Astrocyte (in vitro differentiated cells and primary cell): ENCODE results near the gene CFAP20. TPM values are rescaled to one million over a fixed set of nuclear protein-coding genes. Genes with fewer than 3 reads are reported as not detected.

ENCODE experiments used
- DNase-seq: peaks from one replicate; pipeline ENCODE4 v3.0.0-alpha.2; 2010; ENCODE audit warnings: low read depth
- FAIRE-seq: peaks from 2 replicates; lab custom pipeline; 2011; peaks lifted over from hg19 to GRCh38; lab: Jason Lieb, UNC
- H2AFZ ChIP-seq: 2 replicates; pipeline ENCODE4 v1.6.0; 2012; ENCODE audit warnings: low read depth, low read length, inconsistent platforms
- H3K27ac ChIP-seq: 2 replicates; pipeline ENCODE4 v1.5.1; 2011; ENCODE audit warnings: low read depth, low read length, inconsistent platforms
- H3K27me3 ChIP-seq: 2 replicates; pipeline ENCODE4 v1.6.0; 2011; ENCODE audit warnings: low read length, inconsistent platforms; ENCODE audit not compliant: insufficient read depth
- H3K36me3 ChIP-seq: 2 replicates; pipeline ENCODE4 v1.5.1; 2011; ENCODE audit warnings: low read length, inconsistent platforms; ENCODE audit not compliant: insufficient read depth
- H3K4me1 ChIP-seq: 2 replicates; pipeline ENCODE4 v1.5.1; 2011; ENCODE audit warnings: low read length, inconsistent platforms; ENCODE audit not compliant: insufficient read depth
- H3K4me2 ChIP-seq: 2 replicates; pipeline ENCODE4 v1.6.0; 2012; ENCODE audit warnings: low read length, inconsistent platforms
- H3K4me3 ChIP-seq: 2 replicates; pipeline ENCODE4 v1.5.1; 2011; ENCODE audit warnings: low read depth, mild to moderate bottlenecking, low read length, inconsistent platforms; ENCODE audit not compliant: insufficient read depth
- H3K79me2 ChIP-seq: 2 replicates; pipeline ENCODE4 v1.6.0; 2012; ENCODE audit warnings: mild to moderate bottlenecking, low read length, inconsistent platforms; ENCODE audit not compliant: insufficient read depth
- H3K9ac ChIP-seq: 2 replicates; pipeline ENCODE4 v1.6.0; 2012; ENCODE audit warnings: mild to moderate bottlenecking, low read length, inconsistent platforms
- H3K9me3 ChIP-seq: 2 replicates; pipeline ENCODE4 v1.5.1; 2012; ENCODE audit warnings: low read depth, mild to moderate bottlenecking, low read length, inconsistent platforms; ENCODE audit not compliant: insufficient read depth
- H4K20me1 ChIP-seq: 2 replicates; pipeline ENCODE4 v1.6.0; 2012; ENCODE audit warnings: low read length, inconsistent platforms; ENCODE audit not compliant: insufficient read depth
- H3K27ac Mint-ChIP-seq: one replicate; pipeline ENCODE4 v1.8.0; 2021; ENCODE audit warnings: mild to moderate bottlenecking, mixed read lengths; ENCODE audit not compliant: unreplicated experiment
- H3K27me3 Mint-ChIP-seq: one replicate; pipeline ENCODE4 v1.8.0; 2021; ENCODE audit warnings: low read depth, mixed read lengths; ENCODE audit not compliant: unreplicated experiment
- H3K36me3 Mint-ChIP-seq: one replicate; pipeline ENCODE4 v1.8.0; 2021; ENCODE audit warnings: low read depth, mixed read lengths; ENCODE audit not compliant: unreplicated experiment
- H3K4me1 Mint-ChIP-seq: one replicate; pipeline ENCODE4 v1.8.0; 2021; ENCODE audit warnings: low read depth, mixed read lengths; ENCODE audit not compliant: unreplicated experiment
- H3K4me3 Mint-ChIP-seq: one replicate; pipeline ENCODE4 v1.8.0; 2021; ENCODE audit warnings: mild to moderate bottlenecking, moderate library complexity, mixed read lengths; ENCODE audit not compliant: unreplicated experiment
- H3K9me3 Mint-ChIP-seq: one replicate; pipeline ENCODE4 v1.8.0; 2021; ENCODE audit warnings: mild to moderate bottlenecking, mixed read lengths; ENCODE audit not compliant: unreplicated experiment
- CTCF ChIP-seq: IDR thresholded peaks from 2 replicates; pipeline ENCODE4 v1.5.1; 2011; ENCODE audit warnings: low read depth, mild to moderate bottlenecking, inconsistent platforms, low read length, moderate library complexity; ENCODE audit not compliant: insufficient read depth
- EZH2 ChIP-seq: IDR thresholded peaks from 2 replicates; pipeline ENCODE4 v1.6.1; 2012; ENCODE audit warnings: mild to moderate bottlenecking, low read length, inconsistent platforms; ENCODE audit not compliant: insufficient read depth
- total RNA-seq: library from RNA; stranded (reverse); gene quantifications from 2 replicates; pipeline ENCODE4 v1.2.1, GENCODE V29; 2021

The CFAP20 gene
- total RNA-seq, 1 donor from 2014 or later: 43.6 TPM

GRCh38 chr16:58087209-58087913, 41.8 kb downstream of the CFAP20 start:
- no peaks in the 10 kb centered on the region for H3K36me3 Mint-ChIP-seq
- Histone ChIP-seq H3K27ac (no peak overlapping the region), H3K9me3 (peaks cover 4% of the 10 kb centered on the region), H3K4me1 (no peaks in the 10 kb centered on the region), H3K9ac (no peak overlapping the region), H4K20me1 (no peaks in the 10 kb centered on the region), H3K4me2 (no peak overlapping the region), H3K79me2 (no peaks in the 10 kb centered on the region), H3K27me3 (no peaks in the 10 kb centered on the region), H3K36me3 (no peaks in the 10 kb centered on the region), H2AFZ (no peak overlapping the region), H3K4me3 (no peak overlapping the region)
- H3K4me1 Mint-ChIP-seq: no peaks in the 10 kb centered on the region
- FAIRE-seq: no peak
- no peak overlapping the region for H3K27ac Mint-ChIP-seq
- no peak overlapping the region for H3K4me3 Mint-ChIP-seq
- H3K9me3 Mint-ChIP-seq: no peaks in the 10 kb centered on the region
- TF ChIP-seq EZH2: no peak
- TF ChIP-seq CTCF: no peak
- DNase-seq: no peak
- peaks cover 6% of the 10 kb centered on the region for H3K27me3 Mint-ChIP-seq

GRCh38 chr16:58086381-58087208, 42.6 kb downstream of the CFAP20 start:
- H3K27ac Mint-ChIP-seq: no peak overlapping the region
- Histone ChIP-seq H3K27ac (no peak overlapping the region), H3K27me3 (no peaks in the 10 kb centered on the region), H3K36me3 (no peaks in the 10 kb centered on the region), H3K4me2 (no peak overlapping the region), H3K9me3 (peaks cover 4% of the 10 kb centered on the region), H3K79me2 (no peaks in the 10 kb centered on the region), H2AFZ (no peak overlapping the region), H3K4me3 (no peak overlapping the region), H4K20me1 (no peaks in the 10 kb centered on the region), H3K4me1 (no peaks in the 10 kb centered on the region), H3K9ac (no peak overlapping the region)
- no peaks in the 10 kb centered on the region for H3K27me3 Mint-ChIP-seq
- no peaks in the 10 kb centered on the region for H3K9me3 Mint-ChIP-seq
- H3K4me3 Mint-ChIP-seq: no peak overlapping the region
- H3K36me3 Mint-ChIP-seq: no peaks in the 10 kb centered on the region
- DNase-seq (no peak), FAIRE-seq (no peak)
- TF ChIP-seq EZH2 (no peak), CTCF (no peak)
- no peaks in the 10 kb centered on the region for H3K4me1 Mint-ChIP-seq
